ENCODE measurements around the gene ZNF497. TPM values are rescaled to one million over a fixed set of nuclear protein-coding genes. Genes with fewer than 3 reads are reported as not detected.
A peak's percentile ranks its signal among the peaks of the same experiment; 100 is the strongest.

ZNF497 gene
- total and polyA plus RNA-seq, 9 of the 15 experiments (the other 6 are each of a cell fraction or from before 2014, with no cell fraction given), result 0.06 to 0.98 (median 0.44) TPM; not detected in 1

DNA sequence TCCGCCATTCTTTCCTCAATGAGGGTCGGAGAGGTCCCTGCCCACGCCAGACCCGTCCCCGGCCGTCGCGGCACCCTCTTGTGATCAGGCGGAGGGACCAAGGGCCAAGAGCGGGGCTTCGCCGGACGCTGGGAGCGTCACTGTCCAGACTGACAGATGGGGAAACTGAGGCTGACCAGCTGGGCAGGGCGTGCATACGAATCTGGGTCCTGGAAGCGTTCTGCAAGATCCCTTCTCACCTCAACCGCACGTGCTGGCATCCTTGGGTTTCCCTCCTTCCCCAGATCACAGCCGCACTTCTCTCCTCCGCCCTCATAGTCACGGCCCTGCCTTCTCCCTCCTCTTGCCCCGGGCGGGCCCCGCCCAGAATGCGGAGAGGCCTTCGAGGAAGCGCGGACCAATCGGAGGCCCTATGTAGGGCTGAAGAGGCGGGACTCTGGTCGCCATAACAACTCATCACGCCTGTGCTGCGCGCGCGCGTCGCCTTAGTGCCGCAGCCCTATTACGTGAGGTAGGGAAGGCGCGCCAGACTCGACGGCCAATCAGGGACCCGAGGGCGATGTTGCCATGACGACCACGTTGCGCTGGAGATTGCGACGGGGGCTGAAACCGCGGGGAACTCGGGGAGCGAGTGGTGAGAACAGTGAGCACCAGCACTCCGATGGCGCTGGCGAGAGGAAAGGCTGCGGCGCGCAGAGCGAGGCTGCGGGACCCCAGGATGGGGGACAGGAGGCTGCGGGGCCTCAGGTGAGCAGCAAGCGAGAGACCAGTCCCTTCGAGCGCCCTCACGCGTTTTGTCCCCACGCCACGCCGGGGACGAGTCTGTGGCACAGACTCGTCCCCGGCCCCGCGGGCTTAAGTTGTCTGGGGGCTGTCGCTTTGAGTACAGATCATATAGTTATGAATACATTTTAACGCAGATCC lies 38.6 kb upstream of the ZNF497 start (continued):
- TF ChIP-seq, protein P1, sequence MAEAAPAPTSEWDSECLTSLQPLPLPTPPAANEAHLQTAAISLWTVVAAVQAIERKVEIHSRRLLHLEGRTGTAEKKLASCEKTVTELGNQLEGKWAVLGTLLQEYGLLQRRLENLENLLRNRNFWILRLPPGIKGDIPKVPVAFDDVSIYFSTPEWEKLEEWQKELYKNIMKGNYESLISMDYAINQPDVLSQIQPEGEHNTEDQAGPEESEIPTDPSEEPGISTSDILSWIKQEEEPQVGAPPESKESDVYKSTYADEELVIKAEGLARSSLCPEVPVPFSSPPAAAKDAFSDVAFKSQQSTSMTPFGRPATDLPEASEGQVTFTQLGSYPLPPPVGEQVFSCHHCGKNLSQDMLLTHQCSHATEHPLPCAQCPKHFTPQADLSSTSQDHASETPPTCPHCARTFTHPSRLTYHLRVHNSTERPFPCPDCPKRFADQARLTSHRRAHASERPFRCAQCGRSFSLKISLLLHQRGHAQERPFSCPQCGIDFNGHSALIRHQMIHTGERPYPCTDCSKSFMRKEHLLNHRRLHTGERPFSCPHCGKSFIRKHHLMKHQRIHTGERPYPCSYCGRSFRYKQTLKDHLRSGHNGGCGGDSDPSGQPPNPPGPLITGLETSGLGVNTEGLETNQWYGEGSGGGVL (CRISPR knock-in tag; IDR thresholded peaks at IDR 0.05), result no peak
- TF ChIP-seq ZNF695 (CRISPR knock-in tag; IDR thresholded peaks at IDR 0.05) (no peak), PRMT5 (CRISPR knock-in tag; IDR thresholded peaks at IDR 0.05) (no peak), MBD2 (IDR thresholded peaks at IDR 0.05; ENCODE audit: borderline replicate concordance, low read depth) (peak; percentile 91; the same call in 1 of the 2 replicates), ZNF699 (CRISPR knock-in tag; IDR thresholded peaks at IDR 0.05; ENCODE audit: insufficient replicate concordance) (no peak), KDM2B (CRISPR knock-in tag; IDR thresholded peaks at IDR 0.05) (no peak), NCOA4 (IDR thresholded peaks at IDR 0.05; ENCODE audit: partially characterized antibody) (no peak), SRSF1 (IDR thresholded peaks at IDR 0.05; ENCODE audit: low read depth, low read length) (no peak), HLTF (IDR thresholded peaks at IDR 0.05) (no peak), ZNF707 (CRISPR knock-in tag; conservative IDR thresholded peaks at IDR 0.05) (no peak), KHSRP (IDR thresholded peaks at IDR 0.05) (no peak), ZKSCAN8 (CRISPR knock-in tag; IDR thresholded peaks at IDR 0.05) (no peak)
- TF ChIP-seq, protein P2, sequence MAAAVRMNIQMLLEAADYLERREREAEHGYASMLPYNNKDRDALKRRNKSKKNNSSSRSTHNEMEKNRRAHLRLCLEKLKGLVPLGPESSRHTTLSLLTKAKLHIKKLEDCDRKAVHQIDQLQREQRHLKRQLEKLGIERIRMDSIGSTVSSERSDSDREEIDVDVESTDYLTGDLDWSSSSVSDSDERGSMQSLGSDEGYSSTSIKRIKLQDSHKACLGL (CRISPR knock-in tag; IDR thresholded peaks at IDR 0.05; ENCODE audit: borderline replicate concordance, poor library complexity, severe bottlenecking), result no peak
- TF ChIP-seq, protein P3, sequence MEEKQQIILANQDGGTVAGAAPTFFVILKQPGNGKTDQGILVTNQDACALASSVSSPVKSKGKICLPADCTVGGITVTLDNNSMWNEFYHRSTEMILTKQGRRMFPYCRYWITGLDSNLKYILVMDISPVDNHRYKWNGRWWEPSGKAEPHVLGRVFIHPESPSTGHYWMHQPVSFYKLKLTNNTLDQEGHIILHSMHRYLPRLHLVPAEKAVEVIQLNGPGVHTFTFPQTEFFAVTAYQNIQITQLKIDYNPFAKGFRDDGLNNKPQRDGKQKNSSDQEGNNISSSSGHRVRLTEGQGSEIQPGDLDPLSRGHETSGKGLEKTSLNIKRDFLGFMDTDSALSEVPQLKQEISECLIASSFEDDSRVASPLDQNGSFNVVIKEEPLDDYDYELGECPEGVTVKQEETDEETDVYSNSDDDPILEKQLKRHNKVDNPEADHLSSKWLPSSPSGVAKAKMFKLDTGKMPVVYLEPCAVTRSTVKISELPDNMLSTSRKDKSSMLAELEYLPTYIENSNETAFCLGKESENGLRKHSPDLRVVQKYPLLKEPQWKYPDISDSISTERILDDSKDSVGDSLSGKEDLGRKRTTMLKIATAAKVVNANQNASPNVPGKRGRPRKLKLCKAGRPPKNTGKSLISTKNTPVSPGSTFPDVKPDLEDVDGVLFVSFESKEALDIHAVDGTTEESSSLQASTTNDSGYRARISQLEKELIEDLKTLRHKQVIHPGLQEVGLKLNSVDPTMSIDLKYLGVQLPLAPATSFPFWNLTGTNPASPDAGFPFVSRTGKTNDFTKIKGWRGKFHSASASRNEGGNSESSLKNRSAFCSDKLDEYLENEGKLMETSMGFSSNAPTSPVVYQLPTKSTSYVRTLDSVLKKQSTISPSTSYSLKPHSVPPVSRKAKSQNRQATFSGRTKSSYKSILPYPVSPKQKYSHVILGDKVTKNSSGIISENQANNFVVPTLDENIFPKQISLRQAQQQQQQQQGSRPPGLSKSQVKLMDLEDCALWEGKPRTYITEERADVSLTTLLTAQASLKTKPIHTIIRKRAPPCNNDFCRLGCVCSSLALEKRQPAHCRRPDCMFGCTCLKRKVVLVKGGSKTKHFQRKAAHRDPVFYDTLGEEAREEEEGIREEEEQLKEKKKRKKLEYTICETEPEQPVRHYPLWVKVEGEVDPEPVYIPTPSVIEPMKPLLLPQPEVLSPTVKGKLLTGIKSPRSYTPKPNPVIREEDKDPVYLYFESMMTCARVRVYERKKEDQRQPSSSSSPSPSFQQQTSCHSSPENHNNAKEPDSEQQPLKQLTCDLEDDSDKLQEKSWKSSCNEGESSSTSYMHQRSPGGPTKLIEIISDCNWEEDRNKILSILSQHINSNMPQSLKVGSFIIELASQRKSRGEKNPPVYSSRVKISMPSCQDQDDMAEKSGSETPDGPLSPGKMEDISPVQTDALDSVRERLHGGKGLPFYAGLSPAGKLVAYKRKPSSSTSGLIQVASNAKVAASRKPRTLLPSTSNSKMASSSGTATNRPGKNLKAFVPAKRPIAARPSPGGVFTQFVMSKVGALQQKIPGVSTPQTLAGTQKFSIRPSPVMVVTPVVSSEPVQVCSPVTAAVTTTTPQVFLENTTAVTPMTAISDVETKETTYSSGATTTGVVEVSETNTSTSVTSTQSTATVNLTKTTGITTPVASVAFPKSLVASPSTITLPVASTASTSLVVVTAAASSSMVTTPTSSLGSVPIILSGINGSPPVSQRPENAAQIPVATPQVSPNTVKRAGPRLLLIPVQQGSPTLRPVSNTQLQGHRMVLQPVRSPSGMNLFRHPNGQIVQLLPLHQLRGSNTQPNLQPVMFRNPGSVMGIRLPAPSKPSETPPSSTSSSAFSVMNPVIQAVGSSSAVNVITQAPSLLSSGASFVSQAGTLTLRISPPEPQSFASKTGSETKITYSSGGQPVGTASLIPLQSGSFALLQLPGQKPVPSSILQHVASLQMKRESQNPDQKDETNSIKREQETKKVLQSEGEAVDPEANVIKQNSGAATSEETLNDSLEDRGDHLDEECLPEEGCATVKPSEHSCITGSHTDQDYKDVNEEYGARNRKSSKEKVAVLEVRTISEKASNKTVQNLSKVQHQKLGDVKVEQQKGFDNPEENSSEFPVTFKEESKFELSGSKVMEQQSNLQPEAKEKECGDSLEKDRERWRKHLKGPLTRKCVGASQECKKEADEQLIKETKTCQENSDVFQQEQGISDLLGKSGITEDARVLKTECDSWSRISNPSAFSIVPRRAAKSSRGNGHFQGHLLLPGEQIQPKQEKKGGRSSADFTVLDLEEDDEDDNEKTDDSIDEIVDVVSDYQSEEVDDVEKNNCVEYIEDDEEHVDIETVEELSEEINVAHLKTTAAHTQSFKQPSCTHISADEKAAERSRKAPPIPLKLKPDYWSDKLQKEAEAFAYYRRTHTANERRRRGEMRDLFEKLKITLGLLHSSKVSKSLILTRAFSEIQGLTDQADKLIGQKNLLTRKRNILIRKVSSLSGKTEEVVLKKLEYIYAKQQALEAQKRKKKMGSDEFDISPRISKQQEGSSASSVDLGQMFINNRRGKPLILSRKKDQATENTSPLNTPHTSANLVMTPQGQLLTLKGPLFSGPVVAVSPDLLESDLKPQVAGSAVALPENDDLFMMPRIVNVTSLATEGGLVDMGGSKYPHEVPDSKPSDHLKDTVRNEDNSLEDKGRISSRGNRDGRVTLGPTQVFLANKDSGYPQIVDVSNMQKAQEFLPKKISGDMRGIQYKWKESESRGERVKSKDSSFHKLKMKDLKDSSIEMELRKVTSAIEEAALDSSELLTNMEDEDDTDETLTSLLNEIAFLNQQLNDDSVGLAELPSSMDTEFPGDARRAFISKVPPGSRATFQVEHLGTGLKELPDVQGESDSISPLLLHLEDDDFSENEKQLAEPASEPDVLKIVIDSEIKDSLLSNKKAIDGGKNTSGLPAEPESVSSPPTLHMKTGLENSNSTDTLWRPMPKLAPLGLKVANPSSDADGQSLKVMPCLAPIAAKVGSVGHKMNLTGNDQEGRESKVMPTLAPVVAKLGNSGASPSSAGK (IDR thresholded peaks at IDR 0.05), result peak; percentile 98

Measured in K562 (cell line).